DND-41 (cell line): ENCODE measurements around the gene TMEM134.

Experiments used
- CTCF ChIP-seq: IDR thresholded peaks from 2 replicates; pipeline ENCODE4 v1.5.1; 2012; ENCODE audit warnings: borderline replicate concordance, low read length, moderate library complexity, mild to moderate bottlenecking; ENCODE audit not compliant: poor library complexity, severe bottlenecking; ENCODE audit errors: extremely low read depth
- EZH2 ChIP-seq: IDR thresholded peaks from 3 replicates; pipeline ENCODE4 v1.6.1; 2012; ENCODE audit warnings: borderline replicate concordance, low read depth, mild to moderate bottlenecking, moderate library complexity, low read length, inconsistent platforms; ENCODE audit not compliant: severe bottlenecking

GRCh38 chr11:67506426-67507051, 37.5 kb upstream of the TMEM134 start:
- TF ChIP-seq CTCF (no peak), EZH2 (no peak)
